GM23338 (cell line): ENCODE data around the gene TEKT2. TPM values are rescaled to one million over a fixed set of nuclear protein-coding genes. Genes with fewer than 3 reads are reported as not detected.

ENCODE experiments used
- ATAC-seq: fragments of 200-7000 bp; cut with Tn5 transposase; 3 replicates; pipeline ENCODE4 v1.9.1; 2020
- DNase-seq: peaks from one replicate; pipeline ENCODE4 v3.0.0-alpha.2; 2015; ENCODE audit warnings: low spot score
- H2AFZ ChIP-seq: fragments of 200-600 bp; sonication (generic); 2 replicates; pipeline ENCODE4 v1.8.0; 2016; ENCODE audit warnings: antibody characterized with exemption, mild to moderate bottlenecking, moderate library complexity
- H3F3A ChIP-seq: fragments of 200-600 bp; sonication (generic); replicated peaks from 2 replicates; pipeline ENCODE4 v1.8.0; 2017; ENCODE audit warnings: antibody characterized with exemption, mixed run types, low read depth
- H3K27ac ChIP-seq: fragments of 200-600 bp; sonication (generic); 2 replicates; pipeline ENCODE4 v1.6.1; 2016; ENCODE audit warnings: low read depth
- H3K27me3 ChIP-seq: fragments of 200-600 bp; sonication (generic); 2 replicates; pipeline ENCODE4 v1.8.0; 2016; ENCODE audit warnings: mild to moderate bottlenecking, mixed run types, moderate library complexity; ENCODE audit not compliant: insufficient read depth
- H3K36me3 ChIP-seq: fragments of 200-600 bp; sonication (generic); 2 replicates; pipeline ENCODE4 v1.8.0; 2016; ENCODE audit warnings: mild to moderate bottlenecking; ENCODE audit not compliant: insufficient read depth
- H3K4me1 ChIP-seq: fragments of 200-600 bp; sonication (generic); 2 replicates; pipeline ENCODE4 v1.8.0; 2016; ENCODE audit warnings: mild to moderate bottlenecking, moderate library complexity; ENCODE audit not compliant: insufficient read depth
- H3K4me2 ChIP-seq: fragments of 200-600 bp; sonication (generic); 2 replicates; pipeline ENCODE4 v1.7.1; 2017; ENCODE audit warnings: mixed run types
- H3K4me3 ChIP-seq: fragments of 200-600 bp; sonication (generic); 2 replicates; pipeline ENCODE4 v1.6.1; 2016; ENCODE audit warnings: mixed run types
- H3K79me2 ChIP-seq: fragments of 200-600 bp; sonication (generic); replicated peaks from 2 replicates; pipeline ENCODE4 v1.8.0; 2017; ENCODE audit warnings: mild to moderate bottlenecking; ENCODE audit not compliant: insufficient read depth
- H3K9me2 ChIP-seq: fragments of 200-600 bp; sonication (generic); 2 replicates; pipeline ENCODE4 v1.8.0; 2017; ENCODE audit not compliant: insufficient read depth
- H4K20me1 ChIP-seq: fragments of 200-600 bp; sonication (generic); replicated peaks from 2 replicates; pipeline ENCODE4 v1.8.0; 2017; ENCODE audit warnings: mild to moderate bottlenecking; ENCODE audit not compliant: insufficient read depth
- H3K27ac Mint-ChIP-seq: 2 replicates; pipeline ENCODE4 v1.8.0; 2020; ENCODE audit warnings: inconsistent platforms, mild to moderate bottlenecking, moderate library complexity, mixed read lengths
- H3K27me3 Mint-ChIP-seq: 3 replicates; pipeline ENCODE4 v1.8.0; 2022; ENCODE audit warnings: low read depth, mild to moderate bottlenecking, moderate library complexity, mixed read lengths, inconsistent platforms; ENCODE audit not compliant: insufficient read depth, poor library complexity
- H3K36me3 Mint-ChIP-seq: 3 replicates; pipeline ENCODE4 v1.8.0; 2021; ENCODE audit warnings: low read depth, mild to moderate bottlenecking, inconsistent platforms, moderate library complexity, mixed read lengths
- H3K4me1 Mint-ChIP-seq: 3 replicates; pipeline ENCODE4 v1.8.0; 2020; ENCODE audit warnings: mild to moderate bottlenecking, inconsistent platforms, mixed read lengths
- H3K4me3 Mint-ChIP-seq: 3 replicates; pipeline ENCODE4 v1.8.0; 2021; ENCODE audit warnings: moderate library complexity, mild to moderate bottlenecking, inconsistent platforms, mixed read lengths
- H3K9me3 Mint-ChIP-seq: 3 replicates; pipeline ENCODE4 v1.8.0; 2020; ENCODE audit warnings: moderate library complexity, mild to moderate bottlenecking, inconsistent platforms, mixed read lengths
- CREB1 ChIP-seq: fragments of 250-450 bp; sonication (Bioruptor Pico); IDR thresholded peaks from 2 replicates; pipeline ENCODE4 v1.5.0; 2020; ENCODE audit warnings: low read depth, mild to moderate bottlenecking, moderate library complexity
- CTCF ChIP-seq, 2 experiments: fragments of 200-600 bp in 1 of 2; sonication (generic) in 1 of 2; conservative IDR thresholded peaks; 2 replicates each; pipeline versions ENCODE4 v1.5.1 to v1.6.1; 2016 to 2017; ENCODE audit warnings: antibody characterized with exemption in 2 of 2, low read depth in 2 of 2, mild to moderate bottlenecking in 2 of 2, moderate library complexity in 1 of 2
- ETS1 ChIP-seq: IDR thresholded peaks from 2 replicates; pipeline ENCODE4 v1.6.1; 2016; ENCODE audit warnings: antibody characterized with exemption
- EZH2 ChIP-seq: fragments of 200-600 bp; sonication (generic); IDR thresholded peaks from one replicate; pipeline ENCODE4 v1.8.0; 2017; ENCODE audit warnings: antibody characterized with exemption, mild to moderate bottlenecking, low read depth; ENCODE audit not compliant: unreplicated experiment
- EZH2phosphoT487 ChIP-seq: fragments of 200-600 bp; sonication (generic); IDR thresholded peaks from one replicate; pipeline ENCODE4 v1.8.1; 2018; ENCODE audit warnings: antibody characterized with exemption; ENCODE audit not compliant: unreplicated experiment
- JUNB ChIP-seq: IDR thresholded peaks from one replicate; pipeline ENCODE4 v1.6.1; 2016; ENCODE audit warnings: antibody characterized with exemption; ENCODE audit not compliant: unreplicated experiment
- NANOG ChIP-seq: IDR thresholded peaks from 2 replicates; pipeline ENCODE4 v1.6.1; 2016; ENCODE audit warnings: antibody characterized with exemption, borderline replicate concordance
- REST ChIP-seq: IDR thresholded peaks from one replicate; pipeline ENCODE4 v1.6.1; 2018; ENCODE audit warnings: antibody characterized with exemption; ENCODE audit not compliant: unreplicated experiment
- ZNF114 ChIP-seq: fragments of 250-450 bp; sonication (Bioruptor Pico); IDR thresholded peaks from 2 replicates; pipeline ENCODE4 v1.5.0; 2020; ENCODE audit warnings: mild to moderate bottlenecking, moderate library complexity
- ZNF331 ChIP-seq: fragments of 250-450 bp; sonication (Bioruptor Pico); IDR thresholded peaks from 2 replicates; pipeline ENCODE4 v1.5.0; 2020; ENCODE audit warnings: low read depth, mild to moderate bottlenecking, moderate library complexity
- polyA plus RNA-seq: library from polyadenylated mRNA; unstranded; fragments of >200 nt; fragmentation: Nextera tagmentation; extraction: Ambion mirVana; gene quantifications from 2 replicates; pipeline ENCODE4 v1.2.1, GENCODE V29; 2016
- total RNA-seq: library from RNA; depleted of rRNA; stranded (reverse); fragments of >200 nt; shearing (Covaris generic); gene quantifications from 2 replicates; pipeline ENCODE4 v1.2.3, GENCODE V29; 2014

TEKT2 gene
- total and polyA plus RNA-seq, 2 experiments from 2014 or later: 0.36 to 0.94 TPM

- TF ChIP-seq REST (no peak), JUNB (no peak), ZNF114 (CRISPR knock-in tag) (no peak), NANOG (no peak), EZH2 (no peak), ETS1 (no peak), EZH2phosphoT487 (no peak), CREB1 (no peak), ZNF331 (CRISPR knock-in tag) (no peak), CTCF (conservative IDR thresholded peaks at IDR 0.05; ENCODE audit: low read depth in 2 of 2) (no peak)
These were observed 39.5 kb downstream of the TEKT2 start (continued) for GRCh38 chr1:36123356-36123755.

GRCh38 chr1:36124404-36125128 is 40.7 kb downstream of the TEKT2 start:
- Mint-ChIP-seq H3K36me3 (no peaks in the 10 kb centered on the region), H3K4me1 (peaks cover 10% of the 10 kb centered on the region), H3K27ac (no peak overlapping the region), H3K9me3 (no peaks in the 10 kb centered on the region), H3K4me3 (peak overlapping the region; percentile 72), H3K27me3 (peaks cover 51% of the 10 kb centered on the region)
- Histone ChIP-seq H2AFZ (peak overlapping the region; percentile 93), H3K79me2 (no peaks in the 10 kb centered on the region), H3K4me1 (peaks cover 6% of the 10 kb centered on the region; the same call in 1 of the 2 replicates), H3F3A (no peaks in the 10 kb centered on the region), H3K27me3 (peaks cover 41% of the 10 kb centered on the region), H4K20me1 (no peaks in the 10 kb centered on the region), H3K4me3 (peak overlapping the region; percentile 62), H3K4me2 (peak overlapping the region; percentile 82), H3K27ac (no peak overlapping the region), H3K9me2 (no peaks in the 10 kb centered on the region), H3K36me3 (no peaks in the 10 kb centered on the region)
- DNase-seq (peak; percentile 41), ATAC-seq (peak; percentile 54)
- TF ChIP-seq CREB1: no peak
- peak; percentile 56 for TF ChIP-seq EZH2
